ENCODE data around the gene SLX9. TPM values are rescaled to one million over a fixed set of nuclear protein-coding genes. Genes with fewer than 3 reads are reported as not detected.

The SLX9 gene
- polyA plus RNA-seq, 1 donor from 2014 or later = 15.4 TPM

DNA sequence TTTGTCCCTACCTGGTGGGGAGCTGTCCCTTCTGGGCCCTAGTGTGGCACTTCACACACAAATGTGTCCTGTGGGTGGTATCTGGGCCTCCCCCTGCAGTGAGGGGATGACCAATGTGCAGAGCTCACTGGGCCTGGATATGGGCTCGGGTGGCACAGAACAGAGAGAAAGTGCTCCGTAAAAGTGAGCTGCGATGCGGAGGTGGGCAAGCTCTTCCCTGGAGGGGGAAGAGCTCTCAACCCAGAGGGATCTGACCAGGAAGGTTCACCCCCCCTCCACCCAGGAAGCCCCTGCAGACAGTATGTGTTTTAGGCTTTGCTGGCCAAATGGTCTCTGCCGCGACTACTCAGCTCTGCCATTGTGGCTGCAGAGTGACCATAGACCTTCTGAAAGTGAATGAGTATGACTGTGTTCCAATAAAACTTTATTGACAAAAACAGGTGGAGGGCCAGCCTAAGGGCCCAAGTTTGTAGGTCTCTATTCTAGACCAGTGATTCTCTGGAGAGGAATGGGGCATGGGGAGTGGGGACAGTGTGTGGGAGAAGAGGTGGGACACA is 10.5 kb upstream of the SLX9 start (continued):
- TF ChIP-seq, protein P1, sequence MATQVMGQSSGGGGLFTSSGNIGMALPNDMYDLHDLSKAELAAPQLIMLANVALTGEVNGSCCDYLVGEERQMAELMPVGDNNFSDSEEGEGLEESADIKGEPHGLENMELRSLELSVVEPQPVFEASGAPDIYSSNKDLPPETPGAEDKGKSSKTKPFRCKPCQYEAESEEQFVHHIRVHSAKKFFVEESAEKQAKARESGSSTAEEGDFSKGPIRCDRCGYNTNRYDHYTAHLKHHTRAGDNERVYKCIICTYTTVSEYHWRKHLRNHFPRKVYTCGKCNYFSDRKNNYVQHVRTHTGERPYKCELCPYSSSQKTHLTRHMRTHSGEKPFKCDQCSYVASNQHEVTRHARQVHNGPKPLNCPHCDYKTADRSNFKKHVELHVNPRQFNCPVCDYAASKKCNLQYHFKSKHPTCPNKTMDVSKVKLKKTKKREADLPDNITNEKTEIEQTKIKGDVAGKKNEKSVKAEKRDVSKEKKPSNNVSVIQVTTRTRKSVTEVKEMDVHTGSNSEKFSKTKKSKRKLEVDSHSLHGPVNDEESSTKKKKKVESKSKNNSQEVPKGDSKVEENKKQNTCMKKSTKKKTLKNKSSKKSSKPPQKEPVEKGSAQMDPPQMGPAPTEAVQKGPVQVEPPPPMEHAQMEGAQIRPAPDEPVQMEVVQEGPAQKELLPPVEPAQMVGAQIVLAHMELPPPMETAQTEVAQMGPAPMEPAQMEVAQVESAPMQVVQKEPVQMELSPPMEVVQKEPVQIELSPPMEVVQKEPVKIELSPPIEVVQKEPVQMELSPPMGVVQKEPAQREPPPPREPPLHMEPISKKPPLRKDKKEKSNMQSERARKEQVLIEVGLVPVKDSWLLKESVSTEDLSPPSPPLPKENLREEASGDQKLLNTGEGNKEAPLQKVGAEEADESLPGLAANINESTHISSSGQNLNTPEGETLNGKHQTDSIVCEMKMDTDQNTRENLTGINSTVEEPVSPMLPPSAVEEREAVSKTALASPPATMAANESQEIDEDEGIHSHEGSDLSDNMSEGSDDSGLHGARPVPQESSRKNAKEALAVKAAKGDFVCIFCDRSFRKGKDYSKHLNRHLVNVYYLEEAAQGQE (IDR thresholded peaks at IDR 0.05; ENCODE audit: borderline replicate concordance) = no peak

DNA sequence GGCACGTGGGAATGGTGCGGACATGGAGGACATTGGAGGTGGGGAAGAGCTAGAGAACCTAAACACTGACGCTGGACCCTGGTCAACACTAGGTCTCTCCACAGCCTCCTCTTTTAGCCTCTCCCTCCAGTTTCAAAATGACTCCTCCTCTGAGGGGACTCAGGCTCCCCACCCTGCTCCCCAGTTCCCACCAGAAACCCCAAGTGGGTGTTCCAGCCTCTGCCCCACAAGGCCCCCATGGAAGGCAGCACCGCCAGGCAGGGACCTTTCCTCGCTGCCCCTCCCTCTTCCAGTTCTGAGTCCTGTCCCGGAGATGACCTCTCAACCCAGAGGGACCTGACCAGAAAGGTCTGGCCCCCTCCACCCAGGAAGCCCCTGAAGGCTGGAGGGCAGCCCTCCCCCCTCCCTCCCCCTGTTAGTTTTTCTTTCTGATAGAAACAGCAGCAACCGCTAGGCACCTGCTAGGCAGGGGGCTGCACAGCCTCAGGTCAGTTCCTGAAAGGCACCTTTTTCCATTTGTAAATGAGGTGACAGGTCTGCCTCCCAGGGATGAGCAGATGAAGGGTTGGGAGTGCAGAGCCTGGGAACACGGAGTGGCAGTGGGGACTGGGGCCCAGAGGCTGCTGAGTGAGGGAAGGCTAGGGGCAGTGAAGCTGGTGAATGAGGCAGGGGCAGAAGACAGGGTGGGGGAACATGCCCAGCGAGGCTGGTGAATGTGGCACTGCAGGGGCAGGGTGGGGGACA is 9.9 kb upstream of the SLX9 start:
- no peak overlapping the region for H3K9ac ChIP-seq (ENCODE audit: low read length)
- TF ChIP-seq RAD21 (conservative IDR thresholded peaks at IDR 0.05) (no peak), SMC3 (conservative IDR thresholded peaks at IDR 0.05; ENCODE audit: poor library complexity) (no peak), EZH2 (IDR thresholded peaks at IDR 0.05; ENCODE audit: borderline replicate concordance, insufficient read depth, low read length, poor library complexity, severe bottlenecking) (no peak), EP300 (conservative IDR thresholded peaks at IDR 0.05; ENCODE audit: poor library complexity, severe bottlenecking) (no peak), MXI1 (conservative IDR thresholded peaks at IDR 0.05; ENCODE audit: poor library complexity, severe bottlenecking) (no peak), POLR2AphosphoS5 (IDR thresholded peaks at IDR 0.05) (no peak), TAF1 (IDR thresholded peaks at IDR 0.05; ENCODE audit: low read depth) (no peak)
- TF ChIP-seq, protein P1 (IDR thresholded peaks at IDR 0.05; ENCODE audit: borderline replicate concordance) = no peak
- TF ChIP-seq, protein P2, sequence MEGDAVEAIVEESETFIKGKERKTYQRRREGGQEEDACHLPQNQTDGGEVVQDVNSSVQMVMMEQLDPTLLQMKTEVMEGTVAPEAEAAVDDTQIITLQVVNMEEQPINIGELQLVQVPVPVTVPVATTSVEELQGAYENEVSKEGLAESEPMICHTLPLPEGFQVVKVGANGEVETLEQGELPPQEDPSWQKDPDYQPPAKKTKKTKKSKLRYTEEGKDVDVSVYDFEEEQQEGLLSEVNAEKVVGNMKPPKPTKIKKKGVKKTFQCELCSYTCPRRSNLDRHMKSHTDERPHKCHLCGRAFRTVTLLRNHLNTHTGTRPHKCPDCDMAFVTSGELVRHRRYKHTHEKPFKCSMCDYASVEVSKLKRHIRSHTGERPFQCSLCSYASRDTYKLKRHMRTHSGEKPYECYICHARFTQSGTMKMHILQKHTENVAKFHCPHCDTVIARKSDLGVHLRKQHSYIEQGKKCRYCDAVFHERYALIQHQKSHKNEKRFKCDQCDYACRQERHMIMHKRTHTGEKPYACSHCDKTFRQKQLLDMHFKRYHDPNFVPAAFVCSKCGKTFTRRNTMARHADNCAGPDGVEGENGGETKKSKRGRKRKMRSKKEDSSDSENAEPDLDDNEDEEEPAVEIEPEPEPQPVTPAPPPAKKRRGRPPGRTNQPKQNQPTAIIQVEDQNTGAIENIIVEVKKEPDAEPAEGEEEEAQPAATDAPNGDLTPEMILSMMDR (IDR thresholded peaks at IDR 0.05; ENCODE audit: poor library complexity, severe bottlenecking) = no peak
- H3K27me3 ChIP-seq (ENCODE audit: insufficient read depth, low read depth, low read length) = peaks cover 91% of the 10 kb centered on the region
- no peak overlapping the region for H3K4me2 ChIP-seq (ENCODE audit: low read length)
- no peaks in the 10 kb centered on the region for H4K20me1 ChIP-seq (ENCODE audit: insufficient read depth)
- no peak overlapping the region for H2AFZ ChIP-seq (ENCODE audit: low read depth, low read length)
- no peak overlapping the region for H3K4me3 ChIP-seq (ENCODE audit: low read length)
- H3K36me3 ChIP-seq (ENCODE audit: insufficient read depth, low read length) = no peaks in the 10 kb centered on the region
- no peaks in the 10 kb centered on the region for H3K9me2 ChIP-seq (ENCODE audit: insufficient read depth, low read length)
- H3K27ac ChIP-seq (ENCODE audit: low read length) = no peak overlapping the region
- no peaks in the 10 kb centered on the region for H3F3A ChIP-seq (ENCODE audit: insufficient read depth, low read length, poor library complexity, severe bottlenecking)
- H3K79me2 ChIP-seq (replicated peaks; ENCODE audit: insufficient read depth, low read length) = no peaks in the 10 kb centered on the region
- no peaks in the 10 kb centered on the region for H3K9me3 ChIP-seq (ENCODE audit: low read length)
